MCF 10A (cell line): ENCODE measurements around the gene C20orf202. TPM values are rescaled to one million over a fixed set of nuclear protein-coding genes. Genes with fewer than 3 reads are reported as not detected.

Experiments used
- BruUV-seq: library from RNA; stranded (reverse); fragments of 400-500 nt; replicated peaks from 2 replicates; lab custom pipeline; 2021; lab: Mats Ljungman, UMichigan
- CTCF ChIA-PET: fragments of 300-600 bp; sonication (Branson Sonifier 250); formaldehyde crosslinking; extraction: SDS; loops from one replicate; lab custom pipeline; 2021; ENCODE audit warnings: antibody characterized with exemption, inconsistent platforms; lab: Yijun Ruan, JAX
- POLR2A ChIA-PET: fragments of 300-600, 350-650 bp; sonication (Branson Sonifier 250); formaldehyde crosslinking; extraction: SDS; loops from one replicate; lab custom pipeline; 2020; ENCODE audit warnings: antibody characterized with exemption, inconsistent platforms; lab: Yijun Ruan, JAX
- DNase-seq: peaks from one replicate; pipeline ENCODE4 v3.0.0-alpha.2; 2018; ENCODE audit not compliant: unreplicated experiment
- H3K27ac Mint-ChIP-seq: one replicate; pipeline ENCODE4 v1.8.0; 2022; ENCODE audit warnings: mild to moderate bottlenecking, low read depth, mixed read lengths; ENCODE audit not compliant: unreplicated experiment
- H3K27me3 Mint-ChIP-seq: one replicate; pipeline ENCODE4 v1.8.0; 2022; ENCODE audit warnings: mixed read lengths; ENCODE audit not compliant: insufficient read depth, unreplicated experiment
- H3K36me3 Mint-ChIP-seq: one replicate; pipeline ENCODE4 v1.8.0; 2022; ENCODE audit warnings: mild to moderate bottlenecking, moderate library complexity, mixed read lengths; ENCODE audit not compliant: insufficient read depth, unreplicated experiment
- H3K4me1 Mint-ChIP-seq: one replicate; pipeline ENCODE4 v1.8.0; 2022; ENCODE audit warnings: mixed read lengths; ENCODE audit not compliant: insufficient read depth, unreplicated experiment
- H3K4me3 Mint-ChIP-seq: one replicate; pipeline ENCODE4 v1.8.0; 2022; ENCODE audit warnings: mild to moderate bottlenecking, moderate library complexity, mixed read lengths; ENCODE audit not compliant: unreplicated experiment
- H3K9me3 Mint-ChIP-seq: one replicate; pipeline ENCODE4 v1.8.0; 2022; ENCODE audit warnings: mixed read lengths; ENCODE audit not compliant: unreplicated experiment
- CTCF ChIP-seq: fragments of 200-600 bp; IDR thresholded peaks from one replicate; pipeline ENCODE4 v1.8.0; 2022; ENCODE audit warnings: antibody characterized with exemption, mild to moderate bottlenecking; ENCODE audit not compliant: unreplicated experiment
- intact Hi-C: fragments of 100-400 bp; cut with micrococcal nuclease; formaldehyde crosslinking; loops from 2 replicates; pipeline ENCODE4 v1.14.1; 2022
- total RNA-seq: library from RNA; stranded (reverse); gene quantifications from 2 replicates; pipeline ENCODE4 v1.2.3, GENCODE V29; 2022

Gene C20orf202
- total RNA-seq, 1 experiment from 2014 or later: not detected

- H3K9me3 Mint-ChIP-seq: no peaks in the 10 kb centered on the region
- no peak overlapping the region for H3K4me3 Mint-ChIP-seq
- no peak overlapping the region for H3K27ac Mint-ChIP-seq
- ChIA-PET CTCF (interaction anchor here (0.6 to 1.7 kb wide), 6 partner anchors 19 to 230 kb away, joined by 3 to 6 read pairs (median 4); no protein-coding TSS in a partner anchor), POLR2A (no interaction called here)
- BruUV-seq: no TSS peak
- no peaks in the 10 kb centered on the region for H3K36me3 Mint-ChIP-seq
- intact Hi-C loops: no loop called here
- H3K27me3 Mint-ChIP-seq: peaks cover 16% of the 10 kb centered on the region
- H3K4me1 Mint-ChIP-seq: no peaks in the 10 kb centered on the region
- TF ChIP-seq CTCF: no peak
- DNase-seq: no peak
Measured at GRCh38 chr20:1188347-1188746, 14.9 kb upstream of the C20orf202 start.

GRCh38 chr20:1189827-1190226 is 13.4 kb upstream of the C20orf202 start:
- Mint-ChIP-seq H3K9me3 (no peaks in the 10 kb centered on the region), H3K27ac (no peak overlapping the region), H3K27me3 (peaks cover 2% of the 10 kb centered on the region), H3K36me3 (no peaks in the 10 kb centered on the region), H3K4me1 (no peaks in the 10 kb centered on the region), H3K4me3 (no peak overlapping the region)
- intact Hi-C loops: no loop called here
- ChIA-PET POLR2A (no interaction called here), CTCF (no interaction called here)
- TF ChIP-seq CTCF: no peak
- no peak for DNase-seq
- BruUV-seq: no TSS peak

- intact Hi-C loops: no loop called here
- Mint-ChIP-seq H3K9me3 (no peaks in the 10 kb centered on the region), H3K36me3 (no peaks in the 10 kb centered on the region), H3K27ac (no peak overlapping the region), H3K27me3 (peaks cover 6% of the 10 kb centered on the region), H3K4me1 (no peaks in the 10 kb centered on the region), H3K4me3 (no peak overlapping the region)
- POLR2A ChIA-PET: no interaction called here
- no peak for TF ChIP-seq CTCF
- CTCF ChIA-PET: interaction anchor here (0.6 kb wide), 1 partner anchor 518 kb away, joined by 3 read pairs; no protein-coding TSS in a partner anchor
- no TSS peak for BruUV-seq
- DNase-seq: no peak
Measured at GRCh38 chr20:1190847-1191246, 12.4 kb upstream of the C20orf202 start.

- no peaks in the 10 kb centered on the region for H3K36me3 Mint-ChIP-seq
- DNase-seq: no peak
- POLR2A ChIA-PET: no interaction called here
- CTCF ChIA-PET: interaction anchor here (0.6 kb wide), 1 partner anchor 519 kb away, joined by 3 read pairs; no protein-coding TSS in a partner anchor
- no peak overlapping the region for H3K4me3 Mint-ChIP-seq
- no peaks in the 10 kb centered on the region for H3K4me1 Mint-ChIP-seq
- H3K27me3 Mint-ChIP-seq: peaks cover 10% of the 10 kb centered on the region
- no peaks in the 10 kb centered on the region for H3K9me3 Mint-ChIP-seq
- no peak for TF ChIP-seq CTCF
- intact Hi-C loops: no loop called here
- no TSS peak for BruUV-seq
- no peak overlapping the region for H3K27ac Mint-ChIP-seq
Measured at GRCh38 chr20:1191299-1191698, 12.0 kb upstream of the C20orf202 start.
